ENCODE data around the gene NOXO1. TPM values are rescaled to one million over a fixed set of nuclear protein-coding genes. Genes with fewer than 3 reads are reported as not detected.

NOXO1 gene
- total RNA-seq, 1 donor from 2014 or later, result 0.42 TPM

DNA sequence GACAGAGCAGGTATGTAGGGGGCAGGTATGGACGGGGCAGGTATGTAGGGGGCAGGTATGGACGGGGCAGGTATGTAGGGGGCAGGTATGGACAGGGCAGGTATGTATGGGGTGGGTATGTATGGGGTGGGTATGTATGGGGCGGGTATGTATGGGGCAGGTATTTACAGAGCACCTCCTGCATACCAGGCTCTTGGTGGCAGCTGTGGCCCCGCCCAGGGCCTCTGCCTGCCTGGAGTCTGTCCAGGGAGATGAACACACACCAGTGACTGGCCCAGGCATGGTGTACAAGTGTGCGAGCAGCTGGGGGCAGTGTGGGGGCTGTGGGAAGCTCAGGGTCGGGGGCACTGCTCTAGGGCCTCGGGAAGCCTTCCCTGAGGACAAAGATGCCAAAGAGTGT lies 31.2 kb downstream of the NOXO1 start:
- TF ChIP-seq, protein P1, sequence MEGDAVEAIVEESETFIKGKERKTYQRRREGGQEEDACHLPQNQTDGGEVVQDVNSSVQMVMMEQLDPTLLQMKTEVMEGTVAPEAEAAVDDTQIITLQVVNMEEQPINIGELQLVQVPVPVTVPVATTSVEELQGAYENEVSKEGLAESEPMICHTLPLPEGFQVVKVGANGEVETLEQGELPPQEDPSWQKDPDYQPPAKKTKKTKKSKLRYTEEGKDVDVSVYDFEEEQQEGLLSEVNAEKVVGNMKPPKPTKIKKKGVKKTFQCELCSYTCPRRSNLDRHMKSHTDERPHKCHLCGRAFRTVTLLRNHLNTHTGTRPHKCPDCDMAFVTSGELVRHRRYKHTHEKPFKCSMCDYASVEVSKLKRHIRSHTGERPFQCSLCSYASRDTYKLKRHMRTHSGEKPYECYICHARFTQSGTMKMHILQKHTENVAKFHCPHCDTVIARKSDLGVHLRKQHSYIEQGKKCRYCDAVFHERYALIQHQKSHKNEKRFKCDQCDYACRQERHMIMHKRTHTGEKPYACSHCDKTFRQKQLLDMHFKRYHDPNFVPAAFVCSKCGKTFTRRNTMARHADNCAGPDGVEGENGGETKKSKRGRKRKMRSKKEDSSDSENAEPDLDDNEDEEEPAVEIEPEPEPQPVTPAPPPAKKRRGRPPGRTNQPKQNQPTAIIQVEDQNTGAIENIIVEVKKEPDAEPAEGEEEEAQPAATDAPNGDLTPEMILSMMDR (IDR thresholded peaks at IDR 0.05; ENCODE audit: unreplicated experiment), result no peak
- Mint-ChIP-seq H3K27me3 (ENCODE audit: low read depth) (no peaks in the 10 kb centered on the region), H3K27ac (no peak overlapping the region), H3K4me3 (no peak overlapping the region), H3K36me3 (no peaks in the 10 kb centered on the region), H3K4me1 (no peaks in the 10 kb centered on the region), H3K9me3 (no peaks in the 10 kb centered on the region)
- no peak for DNase-seq (ENCODE audit: low spot score in 2 of 2, unreplicated experiment in 2 of 2)

GRCh38 chr16:1949507-1949906 lies 31.8 kb downstream of the NOXO1 start:
- Mint-ChIP-seq H3K27me3 (ENCODE audit: low read depth) (no peaks in the 10 kb centered on the region), H3K27ac (no peak overlapping the region), H3K9me3 (no peaks in the 10 kb centered on the region), H3K4me3 (no peak overlapping the region), H3K4me1 (no peaks in the 10 kb centered on the region), H3K36me3 (no peaks in the 10 kb centered on the region)
- no peak for DNase-seq (ENCODE audit: low spot score in 2 of 2, unreplicated experiment in 2 of 2)
- TF ChIP-seq, protein P1 (IDR thresholded peaks at IDR 0.05; ENCODE audit: unreplicated experiment), result no peak

GRCh38 chr16:1947369-1947670 lies 33.9 kb downstream of the NOXO1 start:
- no peaks in the 10 kb centered on the region for H3K27me3 Mint-ChIP-seq (ENCODE audit: low read depth)
- H3K36me3 Mint-ChIP-seq, result no peaks in the 10 kb centered on the region
- no peak overlapping the region for H3K27ac Mint-ChIP-seq
- no peak overlapping the region for H3K4me3 Mint-ChIP-seq
- H3K9me3 Mint-ChIP-seq, result no peaks in the 10 kb centered on the region
- TF ChIP-seq, protein P1 (IDR thresholded peaks at IDR 0.05; ENCODE audit: unreplicated experiment), result no peak
- peaks cover 6% of the 10 kb centered on the region for H3K4me1 Mint-ChIP-seq
- DNase-seq (ENCODE audit: low spot score in 2 of 2, unreplicated experiment in 2 of 2), result no peak

- Mint-ChIP-seq H3K27me3 (ENCODE audit: low read depth) (no peaks in the 10 kb centered on the region), H3K9me3 (no peaks in the 10 kb centered on the region), H3K36me3 (no peaks in the 10 kb centered on the region), H3K4me3 (no peak overlapping the region), H3K4me1 (peaks cover 10% of the 10 kb centered on the region), H3K27ac (no peak overlapping the region)
- TF ChIP-seq, protein P1 (IDR thresholded peaks at IDR 0.05; ENCODE audit: unreplicated experiment), result no peak
- no peak for DNase-seq (ENCODE audit: low spot score in 2 of 2, unreplicated experiment in 2 of 2)
These were observed 34.5 kb downstream of the NOXO1 start for GRCh38 chr16:1946495-1947368.

DNA sequence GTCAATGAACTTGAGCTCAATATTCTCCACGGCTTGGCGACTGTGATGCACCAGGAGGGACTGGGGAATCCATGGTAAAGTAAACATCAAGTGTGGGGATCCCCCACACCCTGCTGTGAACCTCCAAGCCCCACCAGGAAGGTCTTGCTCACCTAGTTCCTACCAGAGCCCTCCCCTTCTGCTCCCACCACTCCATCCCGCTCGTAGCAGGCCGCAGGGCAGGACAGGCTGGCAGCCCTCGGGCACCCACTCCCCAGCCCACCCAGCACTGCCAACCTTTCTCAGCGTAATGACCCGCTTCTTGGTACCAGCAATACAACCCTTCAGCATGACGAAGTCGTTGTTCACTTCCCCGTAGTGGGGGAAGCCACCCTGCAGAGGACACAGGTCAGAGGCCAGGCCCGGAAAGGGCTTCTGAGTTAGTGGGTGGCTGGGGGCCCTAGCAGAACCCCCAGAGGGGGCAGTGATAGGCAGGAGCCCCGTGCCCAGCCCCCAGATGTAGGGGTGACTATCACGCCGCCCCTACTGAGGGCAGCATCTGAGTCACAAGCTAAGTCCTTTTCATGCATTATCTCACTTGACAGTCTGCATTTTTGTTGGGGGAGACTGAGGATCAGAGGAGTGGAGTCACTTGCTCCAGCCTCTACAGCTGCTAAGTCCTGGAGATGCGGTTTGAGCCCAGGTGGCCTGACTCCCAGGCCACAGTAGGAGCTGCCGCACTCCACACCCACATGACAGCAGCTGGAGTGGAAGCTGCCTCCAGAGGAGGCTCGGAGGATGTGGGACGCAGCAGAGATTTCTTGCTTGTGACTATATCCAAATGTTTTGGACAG lies 35.5 kb downstream of the NOXO1 start:
- Mint-ChIP-seq H3K27ac (no peak overlapping the region), H3K27me3 (ENCODE audit: low read depth) (no peaks in the 10 kb centered on the region), H3K9me3 (no peaks in the 10 kb centered on the region), H3K36me3 (no peaks in the 10 kb centered on the region), H3K4me1 (peaks cover 10% of the 10 kb centered on the region), H3K4me3 (no peak overlapping the region)
- TF ChIP-seq, protein P1 (IDR thresholded peaks at IDR 0.05; ENCODE audit: unreplicated experiment), result no peak
- no peak for DNase-seq (ENCODE audit: low spot score in 2 of 2, unreplicated experiment in 2 of 2)
